Trophoblast cell (in vitro differentiated cells and primary cell): Measurements from ENCODE around the gene RPS6KA3.

Source experiments
- DNase-seq, 2 donors: peaks; one replicate each; pipeline ENCODE4 v3.0.0-alpha.2; 2016
- H2AFZ ChIP-seq: 2 replicates; pipeline ENCODE4 v1.6.1; 2013; ENCODE audit warnings: low read length, moderate library complexity, mild to moderate bottlenecking; ENCODE audit not compliant: insufficient read depth, poor library complexity
- H2AK5ac ChIP-seq: 2 replicates; pipeline ENCODE4 v1.6.1; 2013; ENCODE audit warnings: mild to moderate bottlenecking, low read length
- H2BK120ac ChIP-seq: 2 replicates; pipeline ENCODE4 v1.6.1; 2013; ENCODE audit warnings: low read length, mild to moderate bottlenecking, moderate library complexity; ENCODE audit not compliant: insufficient read depth, poor library complexity
- H2BK12ac ChIP-seq: 2 replicates; pipeline ENCODE4 v1.6.1; 2013; ENCODE audit warnings: mild to moderate bottlenecking, low read length, moderate library complexity
- H2BK5ac ChIP-seq: 2 replicates; pipeline ENCODE4 v1.6.1; 2013; ENCODE audit warnings: low read length, low read depth, moderate library complexity, mild to moderate bottlenecking; ENCODE audit not compliant: poor library complexity
- H3K14ac ChIP-seq: 2 replicates; pipeline ENCODE4 v1.6.1; 2013; ENCODE audit warnings: mild to moderate bottlenecking, low read length
- H3K18ac ChIP-seq: 2 replicates; pipeline ENCODE4 v1.6.1; 2013; ENCODE audit warnings: mild to moderate bottlenecking, low read length
- H3K23ac ChIP-seq: 2 replicates; pipeline ENCODE4 v1.6.1; 2013; ENCODE audit warnings: low read length
- H3K27ac ChIP-seq: 2 replicates; pipeline ENCODE4 v1.5.1; 2013; ENCODE audit warnings: low read depth, mild to moderate bottlenecking, inconsistent platforms, low read length, moderate library complexity
- H3K27me3 ChIP-seq: 2 replicates; pipeline ENCODE4 v1.6.1; 2013; ENCODE audit warnings: inconsistent platforms, mild to moderate bottlenecking, low read length, moderate library complexity; ENCODE audit not compliant: insufficient read depth
- H3K36me3 ChIP-seq, 2 experiments: 1 replicate in 1 of 2; 2 replicates in 1 of 2; pipeline ENCODE4 v1.6.1; 2013; ENCODE audit warnings: low read length in 2 of 2, mild to moderate bottlenecking in 2 of 2, moderate library complexity in 1 of 2; ENCODE audit not compliant: insufficient read depth in 2 of 2, control insufficient read depth in 1 of 2
- H3K4ac ChIP-seq: 2 replicates; pipeline ENCODE4 v1.6.1; 2013; ENCODE audit warnings: low read depth, mild to moderate bottlenecking, low read length, moderate library complexity
- H3K4me1 ChIP-seq, 2 experiments: 1 replicate in 1 of 2; 2 replicates in 1 of 2; pipeline ENCODE4 v1.6.1; 2013; ENCODE audit warnings: low read length in 2 of 2, mild to moderate bottlenecking in 2 of 2, moderate library complexity in 1 of 2; ENCODE audit not compliant: insufficient read depth in 2 of 2, control insufficient read depth in 1 of 2
- H3K4me2 ChIP-seq: 2 replicates; pipeline ENCODE4 v1.6.1; 2013; ENCODE audit warnings: inconsistent platforms, mild to moderate bottlenecking, low read length, moderate library complexity
- H3K4me3 ChIP-seq: 2 replicates; pipeline ENCODE4 v1.5.1; 2013; ENCODE audit warnings: mild to moderate bottlenecking, low read depth, low read length, inconsistent platforms
- H3K79me1 ChIP-seq: one replicate; pipeline ENCODE4 v1.6.1; 2013; ENCODE audit warnings: low read length
- H3K79me2 ChIP-seq: 2 replicates; pipeline ENCODE4 v1.6.1; 2013; ENCODE audit warnings: low read length, mild to moderate bottlenecking; ENCODE audit not compliant: control insufficient read depth, insufficient read depth, poor library complexity
- H3K9ac ChIP-seq: 2 replicates; pipeline ENCODE4 v1.6.1; 2013; ENCODE audit warnings: mild to moderate bottlenecking, low read length
- H3K9me3 ChIP-seq: 2 replicates; pipeline ENCODE4 v1.6.1; 2013; ENCODE audit warnings: low read depth, mild to moderate bottlenecking, control low read depth, inconsistent platforms, low read length; ENCODE audit not compliant: insufficient read depth
- H4K12ac ChIP-seq: 2 replicates; pipeline ENCODE4 v1.6.1; 2013; ENCODE audit warnings: low read depth, mild to moderate bottlenecking, low read length, moderate library complexity
- H4K8ac ChIP-seq: 2 replicates; pipeline ENCODE4 v1.6.1; 2013; ENCODE audit warnings: low read depth, mild to moderate bottlenecking, low read length, moderate library complexity
- H4K91ac ChIP-seq: one replicate; pipeline ENCODE4 v1.6.1; 2013; ENCODE audit warnings: low read depth, mild to moderate bottlenecking, low read length, moderate library complexity
- WGBS: extraction: QIAGEN DNeasy Blood & Tissue Kit; methylation state at CpG from one replicate; pipeline ENCODE4 v1.1.7; 2013; ENCODE audit warnings: missing lambda C conversion rate; ENCODE audit not compliant: insufficient read length, insufficient coverage; ENCODE audit errors: extremely low coverage; 5-methylcytosine and 5-hydroxymethylcytosine counted together

The RPS6KA3 gene

DNA sequence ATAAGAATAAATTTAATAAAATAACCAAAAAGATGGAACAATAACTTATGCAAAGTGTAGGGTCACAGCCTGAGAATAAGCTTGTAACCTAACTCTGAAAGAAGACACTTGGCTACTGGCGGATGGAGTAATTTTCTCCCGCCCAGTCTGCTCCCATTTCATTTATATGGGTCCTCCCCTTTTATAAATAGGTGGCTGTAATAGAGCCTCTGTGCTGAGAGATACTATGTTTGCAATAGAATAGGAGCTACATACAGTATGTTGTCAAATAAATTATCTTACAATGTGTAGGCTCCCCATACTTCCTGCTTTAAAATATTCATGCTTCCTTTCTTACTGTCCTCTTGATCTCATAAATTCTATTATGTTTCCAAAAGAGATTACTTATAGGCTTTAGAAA is 28.2 kb upstream of the RPS6KA3 start:
- no peak overlapping the region for H3K27ac ChIP-seq
- H4K8ac ChIP-seq, result no peak overlapping the region
- H2BK5ac ChIP-seq, result no peak overlapping the region
- H3K79me1 ChIP-seq, result no peaks in the 10 kb centered on the region
- H4K91ac ChIP-seq, result no peak overlapping the region
- H3K79me2 ChIP-seq, result no peaks in the 10 kb centered on the region
- no peak overlapping the region for H2AFZ ChIP-seq
- no peak overlapping the region for H3K9ac ChIP-seq
- no peak overlapping the region for H2BK12ac ChIP-seq
- DNase-seq, result no peak
- H4K12ac ChIP-seq, result no peak overlapping the region
- H3K4me3 ChIP-seq, result no peak overlapping the region
- H2AK5ac ChIP-seq, result no peak overlapping the region
- WGBS, result no CpG with 5 or more reads among the region's 2 CpGs
- no peak overlapping the region for H3K4me2 ChIP-seq
- no peaks in the 10 kb centered on the region for H3K9me3 ChIP-seq
- H3K4ac ChIP-seq, result no peak overlapping the region
- no peaks in the 10 kb centered on the region for H3K27me3 ChIP-seq
- H3K23ac ChIP-seq, result no peak overlapping the region
- H2BK120ac ChIP-seq, result no peak overlapping the region
- no peaks in the 10 kb centered on the region for H3K4me1 ChIP-seq
- H3K18ac ChIP-seq, result no peak overlapping the region
- H3K14ac ChIP-seq, result no peak overlapping the region
- no peaks in the 10 kb centered on the region for H3K36me3 ChIP-seq

DNA sequence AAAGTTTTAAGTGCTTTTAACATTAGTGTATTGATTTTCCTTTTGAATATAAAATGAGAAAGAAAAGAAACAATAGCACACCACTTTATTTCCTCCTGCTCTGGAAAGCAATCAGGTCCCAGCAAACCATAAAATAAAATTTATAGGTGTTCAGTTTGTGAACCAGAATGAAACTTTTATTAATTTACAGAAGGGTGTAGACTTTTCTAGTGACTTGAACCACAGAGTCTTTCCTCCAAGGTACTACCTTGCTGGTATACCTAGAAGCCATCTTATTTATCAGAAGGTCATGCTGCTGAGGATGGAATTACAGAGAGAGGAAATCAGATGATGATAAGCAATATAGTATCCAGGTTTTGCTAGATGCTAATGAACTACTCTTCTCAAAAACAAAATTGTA is 27.6 kb upstream of the RPS6KA3 start:
- no peaks in the 10 kb centered on the region for H3K36me3 ChIP-seq
- no peak overlapping the region for H2BK12ac ChIP-seq
- H4K8ac ChIP-seq, result no peak overlapping the region
- no peak overlapping the region for H4K91ac ChIP-seq
- no peaks in the 10 kb centered on the region for H3K4me1 ChIP-seq
- H2BK120ac ChIP-seq, result no peak overlapping the region
- H3K14ac ChIP-seq, result no peak overlapping the region
- H3K27ac ChIP-seq, result no peak overlapping the region
- H3K18ac ChIP-seq, result no peak overlapping the region
- H3K9me3 ChIP-seq, result no peaks in the 10 kb centered on the region
- no peak overlapping the region for H4K12ac ChIP-seq
- H3K4me3 ChIP-seq, result no peak overlapping the region
- H3K4ac ChIP-seq, result no peak overlapping the region
- no peak overlapping the region for H3K4me2 ChIP-seq
- H2BK5ac ChIP-seq, result no peak overlapping the region
- no peaks in the 10 kb centered on the region for H3K79me1 ChIP-seq
- H2AK5ac ChIP-seq, result no peak overlapping the region
- no peak overlapping the region for H2AFZ ChIP-seq
- H3K79me2 ChIP-seq, result no peaks in the 10 kb centered on the region
- H3K23ac ChIP-seq, result no peak overlapping the region
- no peaks in the 10 kb centered on the region for H3K27me3 ChIP-seq
- no peak overlapping the region for H3K9ac ChIP-seq
- no peak for DNase-seq

DNA sequence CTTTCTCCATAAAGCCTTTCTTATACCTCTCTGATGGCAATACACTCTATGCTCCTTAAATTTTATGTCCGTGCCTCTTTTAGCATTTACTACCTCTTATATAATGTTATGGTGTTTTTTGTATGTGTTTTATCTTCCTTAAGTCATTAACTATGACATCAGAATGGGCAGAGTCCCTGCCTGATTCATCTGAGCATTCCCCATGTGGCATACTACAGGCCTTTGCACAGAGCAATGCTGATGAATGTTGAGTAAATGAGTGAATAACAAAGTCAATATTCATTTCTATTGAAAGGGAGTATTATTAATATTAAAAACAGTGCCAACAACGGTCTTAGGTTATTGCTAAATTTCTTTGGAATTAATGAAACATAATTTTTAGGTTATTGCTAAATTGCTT is 18.8 kb upstream of the RPS6KA3 start:
- H3K4me3 ChIP-seq, result no peak overlapping the region
- H3K4ac ChIP-seq, result no peak overlapping the region
- no peak overlapping the region for H4K91ac ChIP-seq
- no peak overlapping the region for H4K12ac ChIP-seq
- no peak overlapping the region for H3K4me2 ChIP-seq
- H3K36me3 ChIP-seq, result no peaks in the 10 kb centered on the region
- no peak overlapping the region for H2BK12ac ChIP-seq
- H3K79me2 ChIP-seq, result no peaks in the 10 kb centered on the region
- no peak for DNase-seq
- H3K9ac ChIP-seq, result no peak overlapping the region
- H2BK120ac ChIP-seq, result no peak overlapping the region
- no peaks in the 10 kb centered on the region for H3K9me3 ChIP-seq
- no peak overlapping the region for H2BK5ac ChIP-seq
- H2AFZ ChIP-seq, result no peak overlapping the region
- no peak overlapping the region for H3K27ac ChIP-seq
- no peaks in the 10 kb centered on the region for H3K79me1 ChIP-seq
- H4K8ac ChIP-seq, result no peak overlapping the region
- no peak overlapping the region for H2AK5ac ChIP-seq
- no peaks in the 10 kb centered on the region for H3K27me3 ChIP-seq
- no peaks in the 10 kb centered on the region for H3K4me1 ChIP-seq
- H3K18ac ChIP-seq, result no peak overlapping the region
- no peak overlapping the region for H3K23ac ChIP-seq
- WGBS, result no CpG with 5 or more reads among the region's 2 CpGs
- H3K14ac ChIP-seq, result no peak overlapping the region

DNA sequence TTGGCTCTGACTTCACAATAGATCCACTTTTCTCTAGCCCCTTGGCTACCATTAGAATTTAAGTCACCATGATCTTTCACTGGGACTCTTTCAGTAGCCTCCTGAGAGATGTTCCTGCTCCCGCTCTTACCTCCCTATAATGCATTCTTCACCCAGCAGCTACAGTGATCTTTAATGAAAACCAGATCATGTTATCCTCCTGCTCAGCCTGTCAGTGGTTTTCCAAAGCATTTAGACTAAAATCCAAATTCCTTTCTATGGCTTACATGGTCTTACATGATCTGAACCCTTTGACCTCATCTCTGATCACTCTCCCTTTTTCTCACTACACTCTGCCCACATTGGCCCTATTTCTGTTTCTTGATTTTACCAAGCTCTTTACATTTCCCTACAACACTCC is 18.3 kb upstream of the RPS6KA3 start:
- no peak overlapping the region for H3K27ac ChIP-seq
- H3K79me1 ChIP-seq, result no peaks in the 10 kb centered on the region
- H4K8ac ChIP-seq, result no peak overlapping the region
- no peak overlapping the region for H4K91ac ChIP-seq
- H3K23ac ChIP-seq, result no peak overlapping the region
- H2AFZ ChIP-seq, result no peak overlapping the region
- H3K4me1 ChIP-seq, result no peaks in the 10 kb centered on the region
- H2AK5ac ChIP-seq, result no peak overlapping the region
- H3K4me3 ChIP-seq, result no peak overlapping the region
- no peak overlapping the region for H3K9ac ChIP-seq
- DNase-seq, result no peak
- WGBS, result no CpG with 5 or more reads among the region's 1 CpG
- H3K27me3 ChIP-seq, result no peaks in the 10 kb centered on the region
- no peaks in the 10 kb centered on the region for H3K36me3 ChIP-seq
- H2BK120ac ChIP-seq, result no peak overlapping the region
- no peak overlapping the region for H3K4ac ChIP-seq
- no peaks in the 10 kb centered on the region for H3K79me2 ChIP-seq
- H2BK12ac ChIP-seq, result no peak overlapping the region
- no peak overlapping the region for H3K4me2 ChIP-seq
- H2BK5ac ChIP-seq, result no peak overlapping the region
- H3K14ac ChIP-seq, result no peak overlapping the region
- H4K12ac ChIP-seq, result no peak overlapping the region
- no peak overlapping the region for H3K18ac ChIP-seq
- no peaks in the 10 kb centered on the region for H3K9me3 ChIP-seq

DNA sequence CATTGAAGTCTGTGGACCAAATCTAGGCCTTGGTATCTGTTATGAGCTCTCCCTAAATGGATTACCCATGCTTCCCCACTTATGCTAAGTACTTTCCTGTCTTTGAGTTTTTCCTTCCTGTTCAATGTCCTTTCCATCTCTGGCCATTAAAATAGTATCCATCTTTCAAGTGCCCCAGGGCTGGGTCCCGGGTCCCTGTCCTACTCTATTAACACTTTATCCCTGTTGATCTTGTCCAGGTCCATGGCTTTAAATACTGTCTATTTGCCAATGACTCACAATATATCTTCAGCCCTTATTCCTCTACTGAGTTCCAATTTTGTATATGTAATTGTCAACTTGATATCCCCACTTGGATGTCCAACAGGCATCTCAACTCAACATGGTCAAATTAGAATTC is 17.7 kb upstream of the RPS6KA3 start:
- no CpG with 5 or more reads among the region's 1 CpG for WGBS
- no peak overlapping the region for H3K27ac ChIP-seq

More for the DNA sequence above, 17.7 kb upstream of the RPS6KA3 start:
- Histone ChIP-seq H2BK12ac (no peak overlapping the region), H3K4me1 (no peaks in the 10 kb centered on the region), H3K9me3 (no peaks in the 10 kb centered on the region), H3K9ac (no peak overlapping the region), H3K23ac (no peak overlapping the region), H3K18ac (no peak overlapping the region), H3K4me3 (no peak overlapping the region), H3K14ac (no peak overlapping the region), H2BK120ac (no peak overlapping the region), H3K79me2 (no peaks in the 10 kb centered on the region), H4K91ac (no peak overlapping the region), H3K79me1 (no peaks in the 10 kb centered on the region), H4K12ac (no peak overlapping the region), H2AK5ac (no peak overlapping the region), H3K4ac (no peak overlapping the region), H2AFZ (no peak overlapping the region), H3K27me3 (no peaks in the 10 kb centered on the region), H2BK5ac (no peak overlapping the region), H3K4me2 (no peak overlapping the region), H4K8ac (no peak overlapping the region), H3K36me3 (no peaks in the 10 kb centered on the region)
- DNase-seq, result no peak
